Stomach (tissue), 4 donors: Measurements from ENCODE around the gene ROBO1.

Experiments
- CTCF ChIP-seq, 7 experiments: fragments of 450-650 bp in 4 of 7; fragments of 200-600 bp in 3 of 7; sonication (generic) in 3 of 7; IDR thresholded peaks; one replicate each; pipeline ENCODE4 v1.5.1; 2016 to 2019; ENCODE audit warnings: antibody characterized with exemption in 7 of 7, control low read depth in 2 of 7, mild to moderate bottlenecking in 1 of 7
- EP300 ChIP-seq: sonication (generic); formaldehyde crosslinking; IDR thresholded peaks from one replicate; pipeline ENCODE4 v1.6.1; 2017; ENCODE audit warnings: antibody characterized with exemption
- POLR2A ChIP-seq, 4 donors: fragments of 450-650 bp; IDR thresholded peaks; one replicate each; pipeline ENCODE4 v1.6.1; 2016; ENCODE audit warnings: antibody characterized with exemption in 4 of 4, control low read depth in 2 of 4, mild to moderate bottlenecking in 1 of 4, moderate library complexity in 1 of 4
- POLR2AphosphoS5 ChIP-seq, 3 donors: sonication (generic); formaldehyde crosslinking; IDR thresholded peaks; one replicate each; pipeline ENCODE4 v1.6.1; 2016; ENCODE audit warnings: antibody characterized with exemption in 3 of 3

- TF ChIP-seq POLR2A (IDR thresholded peaks at IDR 0.05), result no peak
- TF ChIP-seq CTCF (IDR thresholded peaks at IDR 0.05), result no peak
- no peak for TF ChIP-seq POLR2AphosphoS5 (IDR thresholded peaks at IDR 0.05)
- no peak for TF ChIP-seq EP300
Observed at GRCh38 chr3:78642226-78643035, 1125.4 kb downstream of the ROBO1 start.
